ENCODE data around the gene PIP5KL1.

Gene PIP5KL1

DNA sequence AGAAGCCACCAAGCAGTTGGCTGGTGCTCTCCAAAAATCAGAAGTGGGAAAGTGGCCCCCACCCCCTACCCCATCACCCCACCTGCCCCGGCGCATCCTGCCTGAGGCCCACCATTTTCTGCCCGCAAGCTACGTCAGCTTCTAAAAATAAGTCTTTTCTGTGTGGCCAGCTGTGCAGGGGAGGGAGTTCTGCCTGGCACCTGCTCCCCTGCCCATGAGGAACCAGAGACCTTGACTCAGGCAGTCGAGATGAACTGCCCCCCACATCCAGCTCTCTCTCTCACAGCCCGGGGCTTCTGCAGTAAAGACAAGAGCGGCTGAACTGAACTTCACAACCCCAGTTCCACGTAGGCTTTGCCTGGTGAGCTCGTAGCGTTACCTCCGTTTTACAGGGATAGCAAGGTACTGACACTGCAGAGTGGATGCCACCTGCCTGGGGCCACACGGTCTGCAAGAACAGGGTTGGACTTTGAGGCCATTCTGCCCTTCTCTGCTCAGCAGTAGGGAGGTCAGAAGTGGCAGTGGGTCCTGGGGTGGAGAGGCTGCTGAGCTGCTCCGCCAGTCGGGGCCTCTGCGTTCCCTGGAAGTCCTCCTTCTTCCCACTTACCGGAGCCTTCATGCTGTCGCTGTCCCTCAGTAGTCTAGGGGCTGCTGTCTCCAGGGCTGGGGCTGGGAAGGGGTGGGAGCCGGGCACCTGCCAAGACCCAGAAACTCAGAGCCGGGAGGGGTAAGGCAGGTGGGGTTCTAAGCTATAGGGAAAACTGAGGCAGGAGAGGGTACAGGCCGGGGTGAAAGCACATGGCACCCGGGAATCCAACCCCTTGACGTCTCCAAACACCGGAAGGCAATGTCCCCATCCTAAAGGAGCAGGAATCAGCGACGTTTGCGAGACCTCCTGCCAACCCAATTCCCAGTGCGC, 14.5 kb downstream of the PIP5KL1 start:
- peak overlapping the region; percentile 69 for H3K27ac ChIP-seq (ENCODE audit: low read length)

DNA sequence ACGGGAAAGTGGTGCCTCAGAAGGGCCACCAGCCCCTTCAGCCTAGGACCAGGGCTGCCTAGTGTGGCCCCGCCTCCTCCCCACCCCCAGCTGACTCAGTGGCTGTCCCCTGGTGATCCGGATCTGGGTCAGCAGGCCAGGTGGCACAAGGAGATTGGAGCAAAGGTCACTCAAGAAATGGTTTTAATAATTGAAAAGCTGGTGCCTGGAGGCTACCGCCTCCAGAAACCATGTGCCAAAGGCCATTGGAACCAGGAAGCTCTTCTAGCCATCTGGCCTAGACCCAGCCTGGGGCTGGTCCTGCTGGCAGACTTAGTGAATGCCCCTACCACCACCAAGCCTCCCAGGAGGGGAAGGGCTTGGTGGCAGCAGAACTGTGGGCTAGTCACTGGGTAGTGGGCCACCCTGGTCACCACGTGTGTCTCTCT, 15.2 kb downstream of the PIP5KL1 start:
- peaks cover 12 to 16% of the 10 kb centered on the region in 2 donors for H3K36me3 ChIP-seq (ENCODE audit: control insufficient read depth in 1 of 2, insufficient read depth in 2 of 2, low read length in 2 of 2)
- H3K9me3 ChIP-seq (ENCODE audit: control insufficient read depth in 1 of 2, low read length in 2 of 2): no peaks in the 10 kb centered on the region
- peak overlapping the region; percentile 4 for H3K27ac ChIP-seq (ENCODE audit: low read length)
- peaks cover 19 to 23% of the 10 kb centered on the region in 2 donors for H3K4me1 ChIP-seq (ENCODE audit: control insufficient read depth in 1 of 2, insufficient read depth in 2 of 2, low read length in 2 of 2)
- H3K27me3 ChIP-seq (ENCODE audit: low read depth, low read length): no peaks in the 10 kb centered on the region
- H3K4me3 ChIP-seq (ENCODE audit: low read depth in 1 of 2, low read length in 2 of 2): peak overlapping the region in 1 of 2 donors; percentile 81

More for the DNA sequence above, 14.5 kb downstream of the PIP5KL1 start:
- peaks cover 7 to 13% of the 10 kb centered on the region in 2 donors for H3K36me3 ChIP-seq (ENCODE audit: control insufficient read depth in 1 of 2, insufficient read depth in 2 of 2, low read length in 2 of 2)
- H3K4me3 ChIP-seq (ENCODE audit: low read depth in 1 of 2, low read length in 2 of 2): peak overlapping the region; percentile 68 to 81
- no peaks in the 10 kb centered on the region for H3K9me3 ChIP-seq (ENCODE audit: control insufficient read depth in 1 of 2, low read length in 2 of 2)
- peaks cover 19 to 23% of the 10 kb centered on the region in 2 donors for H3K4me1 ChIP-seq (ENCODE audit: control insufficient read depth in 1 of 2, insufficient read depth in 2 of 2, low read length in 2 of 2)
- no peaks in the 10 kb centered on the region for H3K27me3 ChIP-seq (ENCODE audit: low read depth, low read length)

DNA sequence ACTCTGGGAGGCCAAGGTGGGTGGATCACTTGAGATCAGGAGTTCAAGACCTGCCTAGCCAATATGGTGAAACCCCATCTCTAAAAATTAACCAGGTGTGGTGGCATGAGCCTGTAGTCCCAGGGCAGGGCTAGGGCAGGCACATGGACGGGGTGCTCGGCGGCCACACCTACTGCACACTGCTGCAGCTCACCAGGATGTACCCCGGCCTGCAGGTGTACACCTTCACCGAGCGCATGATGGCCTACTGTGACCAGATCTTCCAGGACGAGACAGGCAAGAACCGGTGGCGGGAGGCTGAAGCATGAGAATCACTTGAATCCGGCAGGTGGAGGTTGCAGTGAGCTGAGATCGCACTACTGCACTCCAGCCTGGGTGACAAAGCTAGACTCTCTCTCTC, 16.9 kb downstream of the PIP5KL1 start:
- peaks cover 12 to 23% of the 10 kb centered on the region in 2 donors for H3K4me1 ChIP-seq (ENCODE audit: control insufficient read depth in 1 of 2, insufficient read depth in 2 of 2, low read length in 2 of 2)
- no peaks in the 10 kb centered on the region for H3K27me3 ChIP-seq (ENCODE audit: low read depth, low read length)
- H3K27ac ChIP-seq (ENCODE audit: low read length): no peak overlapping the region
- H3K9me3 ChIP-seq (ENCODE audit: control insufficient read depth in 1 of 2, low read length in 2 of 2): no peaks in the 10 kb centered on the region
- peaks cover 12 to 19% of the 10 kb centered on the region in 2 donors for H3K36me3 ChIP-seq (ENCODE audit: control insufficient read depth in 1 of 2, insufficient read depth in 2 of 2, low read length in 2 of 2)
- H3K4me3 ChIP-seq (ENCODE audit: low read depth in 1 of 2, low read length in 2 of 2): no peak overlapping the region

DNA sequence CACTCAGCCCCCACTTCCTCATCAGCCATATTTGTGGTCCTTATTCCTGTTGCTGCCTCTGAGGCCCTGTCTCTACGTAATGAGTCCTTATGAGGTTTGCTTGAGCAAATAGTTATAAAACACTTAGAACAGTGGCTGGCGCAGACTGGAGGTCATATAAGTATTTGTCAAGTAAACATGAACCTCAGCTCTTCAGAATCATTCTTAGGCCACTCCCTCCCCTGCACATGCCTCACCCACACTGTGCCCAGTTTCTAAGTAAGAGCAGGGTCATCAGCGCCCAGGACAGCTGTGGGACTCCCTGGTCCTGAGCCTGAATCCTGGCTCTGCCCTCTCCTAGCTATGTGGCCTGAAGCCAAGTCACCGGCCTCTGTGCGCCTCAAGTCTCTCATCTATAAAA, 17.7 kb downstream of the PIP5KL1 start:
- Histone ChIP-seq H3K27ac (ENCODE audit: low read length) (no peak overlapping the region), H3K4me1 (ENCODE audit: control insufficient read depth in 1 of 2, insufficient read depth in 2 of 2, low read length in 2 of 2) (peaks cover 8 to 20% of the 10 kb centered on the region in 2 donors), H3K9me3 (ENCODE audit: control insufficient read depth in 1 of 2, low read length in 2 of 2) (no peaks in the 10 kb centered on the region), H3K4me3 (ENCODE audit: low read depth in 1 of 2, low read length in 2 of 2) (no peak overlapping the region), H3K27me3 (ENCODE audit: low read depth, low read length) (no peaks in the 10 kb centered on the region), H3K36me3 (ENCODE audit: control insufficient read depth in 1 of 2, insufficient read depth in 2 of 2, low read length in 2 of 2) (peaks cover 12 to 27% of the 10 kb centered on the region in 2 donors)

DNA sequence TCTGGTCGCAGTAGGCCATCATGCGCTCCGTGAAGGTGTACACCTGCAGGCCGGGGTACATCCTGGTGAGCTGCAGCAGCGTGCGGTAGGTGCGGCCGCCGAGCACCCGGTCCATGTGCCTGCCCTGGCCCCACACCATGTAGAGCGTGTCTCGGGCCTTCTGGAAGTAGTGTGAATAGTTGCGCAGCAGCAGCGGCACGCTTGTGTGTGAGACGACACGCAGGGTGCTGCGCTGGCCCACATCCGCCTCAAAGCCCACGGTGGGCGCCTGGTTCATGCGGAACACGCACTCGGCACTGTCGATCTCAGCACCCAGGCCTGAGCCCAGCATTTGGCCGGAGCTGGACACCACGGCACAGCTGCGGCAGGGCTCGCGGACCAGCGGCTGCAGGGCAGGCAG, 18.3 kb downstream of the PIP5KL1 start:
- Histone ChIP-seq H3K27me3 (ENCODE audit: low read depth, low read length) (no peaks in the 10 kb centered on the region), H3K27ac (ENCODE audit: low read length) (no peak overlapping the region), H3K36me3 (ENCODE audit: control insufficient read depth in 1 of 2, insufficient read depth in 2 of 2, low read length in 2 of 2) (peaks cover 12 to 29% of the 10 kb centered on the region in 2 donors), H3K9me3 (ENCODE audit: control insufficient read depth in 1 of 2, low read length in 2 of 2) (no peaks in the 10 kb centered on the region), H3K4me3 (ENCODE audit: low read depth in 1 of 2, low read length in 2 of 2) (no peak overlapping the region), H3K4me1 (ENCODE audit: control insufficient read depth in 1 of 2, insufficient read depth in 2 of 2, low read length in 2 of 2) (peaks cover 8 to 14% of the 10 kb centered on the region in 2 donors)

DNA sequence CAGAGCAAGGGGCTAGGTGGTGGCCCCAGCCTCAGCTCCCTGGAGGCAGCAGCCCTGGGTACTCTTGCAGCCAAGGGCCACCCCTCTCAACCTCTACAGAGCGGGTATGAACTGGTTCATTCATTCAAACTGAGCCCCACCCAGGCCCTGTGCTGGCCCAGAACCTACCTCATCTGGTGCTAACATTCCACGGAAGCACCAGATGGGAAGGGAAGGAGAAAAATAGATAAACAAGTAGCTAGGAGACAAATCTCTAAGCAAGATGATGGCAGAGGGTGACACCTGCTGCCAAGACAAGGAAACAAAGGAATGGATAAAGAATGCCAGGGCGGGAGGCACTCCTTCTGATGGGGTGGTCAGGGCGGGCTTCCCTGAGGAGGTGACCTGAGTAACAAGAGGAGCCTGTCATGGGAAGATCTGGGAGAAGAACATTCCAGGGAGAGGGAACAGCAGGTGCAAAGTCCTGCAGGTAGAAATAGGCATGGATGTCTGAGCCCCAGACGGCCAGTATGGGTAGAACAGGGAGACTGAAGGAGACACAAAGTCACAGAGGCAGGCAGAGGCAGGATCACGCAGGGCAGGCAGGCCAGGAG, 19.9 kb downstream of the PIP5KL1 start:
- peaks cover 7 to 8% of the 10 kb centered on the region in 2 donors for H3K4me1 ChIP-seq (ENCODE audit: control insufficient read depth in 1 of 2, insufficient read depth in 2 of 2, low read length in 2 of 2)
- H3K4me3 ChIP-seq (ENCODE audit: low read depth in 1 of 2, low read length in 2 of 2): no peak overlapping the region
- no peaks in the 10 kb centered on the region for H3K27me3 ChIP-seq (ENCODE audit: low read depth, low read length)
- H3K36me3 ChIP-seq (ENCODE audit: control insufficient read depth in 1 of 2, insufficient read depth in 2 of 2, low read length in 2 of 2): peaks cover 12 to 29% of the 10 kb centered on the region in 2 donors
- no peaks in the 10 kb centered on the region for H3K9me3 ChIP-seq (ENCODE audit: control insufficient read depth in 1 of 2, low read length in 2 of 2)
- H3K27ac ChIP-seq (ENCODE audit: low read length): no peak overlapping the region

DNA sequence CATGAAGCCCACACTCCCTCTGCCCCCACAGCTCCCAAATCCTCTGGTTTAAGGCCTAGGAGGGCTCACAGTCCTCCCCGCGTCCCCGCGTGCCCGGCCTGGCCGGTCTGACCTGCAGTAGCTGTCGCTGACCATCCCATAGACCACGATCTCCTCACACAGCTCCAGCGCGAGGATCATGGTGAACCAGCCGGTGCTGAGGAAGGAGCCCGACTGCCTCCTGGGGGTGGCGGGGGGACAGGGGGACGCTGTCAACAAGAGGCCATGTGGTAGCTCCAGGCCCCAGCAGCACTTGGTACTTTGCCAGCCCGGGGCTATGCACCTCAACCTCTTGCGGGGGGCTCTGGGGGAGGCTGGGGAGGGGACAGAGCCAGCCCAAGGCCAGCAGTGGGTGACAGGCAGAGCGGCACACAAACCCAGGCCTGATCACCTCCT, 20.7 kb downstream of the PIP5KL1 start:
- H3K4me3 ChIP-seq (ENCODE audit: low read depth in 1 of 2, low read length in 2 of 2): no peak overlapping the region
- H3K27ac ChIP-seq (ENCODE audit: low read length): no peak overlapping the region
- no peaks in the 10 kb centered on the region for H3K9me3 ChIP-seq (ENCODE audit: control insufficient read depth in 1 of 2, low read length in 2 of 2)
- H3K4me1 ChIP-seq (ENCODE audit: control insufficient read depth in 1 of 2, insufficient read depth in 2 of 2, low read length in 2 of 2): peaks cover 4 to 8% of the 10 kb centered on the region in 2 donors
- no peaks in the 10 kb centered on the region for H3K27me3 ChIP-seq (ENCODE audit: low read depth, low read length)
- peaks cover 12 to 29% of the 10 kb centered on the region in 2 donors for H3K36me3 ChIP-seq (ENCODE audit: control insufficient read depth in 1 of 2, insufficient read depth in 2 of 2, low read length in 2 of 2)

DNA sequence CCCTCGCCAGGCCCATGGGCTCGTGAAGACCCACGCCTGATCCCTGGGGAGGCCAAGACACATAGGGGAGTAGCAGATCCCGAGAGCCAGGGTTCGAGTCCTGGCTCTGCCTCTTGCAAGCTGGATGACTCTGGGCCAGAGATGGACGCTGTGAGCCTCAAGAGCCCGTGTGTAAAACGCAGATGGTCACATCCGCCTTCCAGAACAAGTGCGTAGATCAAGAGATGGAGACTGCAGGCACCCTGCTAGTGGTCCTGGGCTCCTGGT, 22.0 kb downstream of the PIP5KL1 start:
- Histone ChIP-seq H3K27me3 (ENCODE audit: low read depth, low read length) (no peaks in the 10 kb centered on the region), H3K36me3 (ENCODE audit: control insufficient read depth in 1 of 2, insufficient read depth in 2 of 2, low read length in 2 of 2) (peaks cover 12 to 29% of the 10 kb centered on the region in 2 donors), H3K4me1 (ENCODE audit: control insufficient read depth in 1 of 2, insufficient read depth in 2 of 2, low read length in 2 of 2) (peaks cover 9 to 20% of the 10 kb centered on the region in 2 donors), H3K4me3 (ENCODE audit: low read depth in 1 of 2, low read length in 2 of 2) (no peak overlapping the region), H3K9me3 (ENCODE audit: control insufficient read depth in 1 of 2, low read length in 2 of 2) (no peaks in the 10 kb centered on the region), H3K27ac (ENCODE audit: low read length) (no peak overlapping the region)

DNA sequence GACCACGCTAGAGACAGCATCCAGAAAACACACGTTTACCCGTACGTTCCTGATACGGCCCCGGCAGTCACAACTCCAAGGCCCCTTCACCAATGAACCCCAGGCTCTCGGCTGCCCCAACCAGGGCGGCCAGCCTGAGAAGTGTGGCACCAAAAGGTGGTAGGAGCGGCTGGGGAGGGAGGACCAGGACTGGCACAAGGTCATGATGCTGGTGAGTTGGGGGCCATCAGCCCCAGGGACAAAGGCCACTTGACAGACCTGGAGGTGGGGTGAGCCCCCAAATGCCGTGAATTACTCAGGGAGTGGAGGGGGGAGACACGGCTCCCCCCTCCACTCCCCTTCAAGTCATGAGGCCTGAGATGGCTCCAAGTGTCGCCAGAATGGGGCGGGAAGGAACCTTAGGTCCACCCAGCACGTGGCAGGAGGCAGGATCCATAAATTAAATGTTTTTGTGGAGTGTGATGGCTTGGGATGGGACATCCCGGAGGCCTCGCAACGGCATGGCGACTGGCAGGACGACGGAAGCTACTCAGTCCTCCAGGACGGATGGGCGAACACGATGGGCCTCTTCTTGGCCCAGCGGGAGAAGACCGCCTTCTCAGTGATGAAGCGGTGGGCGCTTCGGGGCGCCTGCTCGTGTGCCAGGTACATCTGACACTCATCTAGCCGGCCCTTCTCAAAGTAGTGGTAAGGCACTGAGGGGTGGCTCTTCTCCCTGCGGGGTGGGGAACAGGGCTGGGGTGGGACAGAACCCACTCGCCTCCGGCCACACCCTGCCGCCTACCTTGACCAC, 22.5 kb downstream of the PIP5KL1 start:
- Histone ChIP-seq H3K4me1 (ENCODE audit: control insufficient read depth in 1 of 2, insufficient read depth in 2 of 2, low read length in 2 of 2) (peaks cover 9 to 26% of the 10 kb centered on the region in 2 donors), H3K36me3 (ENCODE audit: control insufficient read depth in 1 of 2, insufficient read depth in 2 of 2, low read length in 2 of 2) (peaks cover 12 to 28% of the 10 kb centered on the region in 2 donors), H3K9me3 (ENCODE audit: control insufficient read depth in 1 of 2, low read length in 2 of 2) (no peaks in the 10 kb centered on the region), H3K4me3 (ENCODE audit: low read depth in 1 of 2, low read length in 2 of 2) (no peak overlapping the region), H3K27me3 (ENCODE audit: low read depth, low read length) (no peaks in the 10 kb centered on the region), H3K27ac (ENCODE audit: low read length) (no peak overlapping the region)

DNA sequence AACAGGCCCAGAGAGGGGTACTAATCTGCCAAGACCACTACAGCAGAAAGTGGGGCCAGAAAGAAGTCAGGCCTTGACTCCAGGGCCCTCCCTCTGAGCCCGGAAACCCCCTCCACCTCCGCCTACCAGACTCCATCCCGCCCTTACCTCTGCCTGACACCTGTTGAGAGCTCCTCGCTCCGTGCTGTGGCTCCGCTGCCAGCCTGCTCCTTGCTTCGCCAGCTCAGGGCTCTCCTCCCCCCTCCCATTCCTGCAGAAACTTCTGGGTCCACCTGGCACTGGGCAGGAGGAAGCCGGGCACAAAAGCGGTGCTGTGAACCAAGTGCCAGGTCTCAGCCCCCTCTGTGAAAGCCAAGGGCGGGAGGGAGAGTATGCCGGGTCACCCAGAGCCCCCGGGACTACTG, 24.8 kb downstream of the PIP5KL1 start:
- Histone ChIP-seq H3K27ac (ENCODE audit: low read length) (peak overlapping the region; percentile 67), H3K36me3 (ENCODE audit: control insufficient read depth in 1 of 2, insufficient read depth in 2 of 2, low read length in 2 of 2) (peaks cover 2 to 14% of the 10 kb centered on the region in 2 donors), H3K27me3 (ENCODE audit: low read depth, low read length) (no peaks in the 10 kb centered on the region), H3K9me3 (ENCODE audit: control insufficient read depth in 1 of 2, low read length in 2 of 2) (no peaks in the 10 kb centered on the region), H3K4me3 (ENCODE audit: low read depth in 1 of 2, low read length in 2 of 2) (no peak overlapping the region), H3K4me1 (ENCODE audit: control insufficient read depth in 1 of 2, insufficient read depth in 2 of 2, low read length in 2 of 2) (peaks cover 9 to 26% of the 10 kb centered on the region in 2 donors)

All from muscle layer of duodenum (tissue), 2 donors.